Measurements from ENCODE around the gene ALS2CL.

- no peak for TF ChIP-seq TAF1 (IDR thresholded peaks at IDR 0.05; ENCODE audit: low read depth)
- no peak for TF ChIP-seq REST (IDR thresholded peaks at IDR 0.05; ENCODE audit: low read depth)
- TF ChIP-seq YY1 (IDR thresholded peaks at IDR 0.05; ENCODE audit: low read depth) = no peak
- peak; percentile 40; the same call in 1 of the 2 replicates for TF ChIP-seq TCF12 (IDR thresholded peaks at IDR 0.05; ENCODE audit: low read depth)
- TF ChIP-seq NFIC (IDR thresholded peaks at IDR 0.05) = 0 out of 2 replicates have a peak, but pooled peaks have one; percentile 4
- TF ChIP-seq MAX (IDR thresholded peaks at IDR 0.05) = peak; percentile 85
- TF ChIP-seq ZBTB7A (IDR thresholded peaks at IDR 0.05; ENCODE audit: low read depth) = no peak
- TF ChIP-seq CREB1 (IDR thresholded peaks at IDR 0.05; ENCODE audit: low read depth) = no peak
- no peak for TF ChIP-seq FOXM1 (IDR thresholded peaks at IDR 0.05; ENCODE audit: borderline replicate concordance, low read depth)
- TF ChIP-seq USF1 (IDR thresholded peaks at IDR 0.05) = no peak
- TF ChIP-seq EP300 (IDR thresholded peaks at IDR 0.05; ENCODE audit: borderline replicate concordance) = no peak; the same call in 1 of the 2 replicates
Observed at GRCh38 chr3:46629551-46630517, 63.6 kb downstream of the ALS2CL start.

Measured in Ishikawa (cell line).